ENCODE results near the gene PTPRG.

The PTPRG gene

GRCh38 chr3:61831973-61832372, 270.6 kb downstream of the PTPRG start:
- DNase-seq = no peak

GRCh38 chr3:61832375-61833229, 271.2 kb downstream of the PTPRG start:
- no peak for DNase-seq

DNA sequence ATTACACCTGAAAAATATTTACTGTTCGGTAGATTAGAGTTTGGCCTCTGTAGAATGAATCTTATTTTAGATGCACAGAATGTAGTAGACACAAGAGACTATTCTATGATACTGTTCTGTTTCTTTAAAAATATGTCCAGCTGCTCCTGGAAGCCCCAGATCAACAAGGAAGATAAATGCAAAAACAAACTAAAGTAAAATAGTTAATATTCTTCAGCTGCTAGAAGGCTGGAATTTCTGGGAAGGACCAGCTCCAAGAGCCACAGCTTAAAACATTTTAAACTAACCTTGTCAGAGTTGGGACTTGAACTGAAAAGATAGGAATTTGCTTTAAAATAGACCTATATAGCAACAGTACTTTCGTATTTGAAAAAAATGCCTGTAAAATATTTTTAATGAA, 277.9 kb downstream of the PTPRG start:
- DNase-seq = no peak

DNA sequence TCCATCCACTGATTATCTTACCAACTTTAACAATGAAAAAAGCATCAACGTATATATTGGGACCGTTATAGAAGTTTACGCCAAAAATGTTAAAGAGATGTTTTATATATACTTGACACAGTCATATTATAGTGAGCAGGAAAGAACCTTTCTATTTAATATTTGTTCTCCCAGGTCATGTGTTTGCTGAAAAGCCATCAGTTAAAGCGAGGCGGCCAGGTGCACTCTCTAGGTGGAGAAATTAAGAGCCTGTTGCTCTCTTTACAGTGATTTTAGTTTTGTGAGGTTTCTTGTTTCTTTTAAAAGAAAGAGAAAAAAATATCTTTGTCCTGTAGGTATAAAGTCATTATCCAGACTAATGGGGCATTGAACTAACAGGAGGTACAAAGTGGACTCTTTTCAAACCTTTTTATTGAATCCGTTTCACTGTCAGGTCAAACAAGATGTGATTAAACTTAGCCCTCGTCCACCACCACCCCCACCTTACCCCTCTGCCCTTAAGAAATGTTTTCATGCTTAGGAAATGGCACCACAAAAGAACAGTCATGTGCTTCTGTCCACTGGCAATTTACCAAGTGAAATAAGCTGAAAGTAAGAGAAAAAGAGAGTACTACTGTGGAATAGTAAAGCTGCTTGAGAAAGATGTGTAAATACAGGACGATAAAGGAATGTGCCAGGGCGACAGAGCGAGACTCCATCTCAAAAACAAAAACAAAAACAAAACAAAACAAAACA, 279.9 kb downstream of the PTPRG start:
- DNase-seq = no peak

DNA sequence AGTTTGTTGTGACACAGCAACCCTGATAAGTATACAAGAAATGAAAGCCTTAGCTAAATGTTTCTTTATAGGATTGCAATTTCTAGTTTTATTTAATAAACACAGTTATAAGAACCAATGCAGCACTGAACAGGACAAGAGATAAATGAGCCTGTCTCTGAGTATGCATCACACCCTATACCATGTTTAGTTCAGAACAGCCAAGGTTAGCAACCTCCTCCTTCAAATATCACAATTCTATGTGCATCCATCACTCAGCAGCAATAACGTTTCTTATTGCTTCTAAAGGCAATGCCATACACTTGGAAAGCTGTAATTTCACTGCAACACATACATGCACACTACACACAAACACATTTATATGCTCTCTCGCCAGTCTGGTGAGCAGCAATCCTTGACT, 280.6 kb downstream of the PTPRG start:
- DNase-seq = no peak

DNA sequence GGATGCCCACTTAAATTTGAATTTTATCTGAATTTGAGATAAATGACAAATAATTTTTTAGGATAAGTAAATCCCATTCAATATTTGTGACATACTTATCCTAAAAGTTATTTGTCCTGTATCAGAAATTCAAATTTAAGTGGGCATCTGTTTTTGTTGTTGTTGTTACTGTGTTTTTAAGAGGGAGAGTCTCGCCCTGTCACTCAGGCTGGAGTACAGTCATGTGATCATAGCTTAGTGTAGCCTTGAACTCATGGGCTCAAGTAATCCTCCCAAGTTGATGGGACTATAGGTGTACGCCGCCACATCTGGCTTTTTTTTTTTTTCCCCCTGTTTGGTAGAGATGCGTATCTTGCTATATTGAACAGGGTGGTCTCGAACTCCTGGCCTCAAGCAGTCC, 283.0 kb downstream of the PTPRG start:
- no peak for DNase-seq

- DNase-seq = no peak
Observed at GRCh38 chr3:61846488-61846887, 285.1 kb downstream of the PTPRG start.

GRCh38 chr3:61847784-61848462, 286.6 kb downstream of the PTPRG start:
- DNase-seq = no peak

DNA sequence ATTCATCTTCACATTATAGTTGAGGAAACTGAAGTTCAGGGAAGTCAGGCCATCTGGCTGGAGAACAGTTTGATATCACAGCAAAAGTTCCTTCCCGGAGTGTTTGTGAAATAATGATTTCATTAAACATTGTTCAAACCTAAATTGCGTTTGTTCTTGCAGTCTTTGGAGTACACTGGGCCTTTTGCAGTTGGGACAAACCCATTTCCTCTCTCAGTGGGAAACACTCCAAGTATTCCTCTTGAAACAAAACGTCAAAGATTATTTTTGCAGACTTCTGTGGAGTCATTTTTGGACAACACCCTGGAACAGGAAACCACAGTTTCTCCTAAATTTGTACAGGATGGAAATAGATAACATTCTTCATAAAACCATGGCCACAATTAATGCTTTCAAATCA, 287.5 kb downstream of the PTPRG start:
- no peak for DNase-seq

GRCh38 chr3:61853912-61854311, 292.5 kb downstream of the PTPRG start:
- no peak for DNase-seq

DNA sequence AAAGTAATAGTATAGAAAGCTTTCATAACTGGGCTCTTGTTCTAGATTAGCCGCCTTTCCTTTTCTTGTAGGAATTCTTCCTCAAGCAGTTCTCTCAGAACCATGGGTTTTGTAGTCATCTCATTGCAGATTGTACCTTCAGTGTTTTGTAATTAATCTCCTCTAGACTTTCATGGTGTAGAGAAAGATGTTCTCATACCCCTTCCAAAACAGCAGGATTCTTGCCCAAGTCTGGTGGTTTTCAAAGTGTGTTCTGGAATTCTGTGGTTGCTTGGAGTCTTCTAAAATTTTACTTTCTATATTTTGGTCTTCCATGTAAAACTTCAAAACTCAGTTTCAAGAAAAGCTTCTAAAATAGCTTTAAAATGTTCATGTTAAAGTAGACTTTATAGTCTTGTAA, 293.8 kb downstream of the PTPRG start:
- DNase-seq = no peak

DNA sequence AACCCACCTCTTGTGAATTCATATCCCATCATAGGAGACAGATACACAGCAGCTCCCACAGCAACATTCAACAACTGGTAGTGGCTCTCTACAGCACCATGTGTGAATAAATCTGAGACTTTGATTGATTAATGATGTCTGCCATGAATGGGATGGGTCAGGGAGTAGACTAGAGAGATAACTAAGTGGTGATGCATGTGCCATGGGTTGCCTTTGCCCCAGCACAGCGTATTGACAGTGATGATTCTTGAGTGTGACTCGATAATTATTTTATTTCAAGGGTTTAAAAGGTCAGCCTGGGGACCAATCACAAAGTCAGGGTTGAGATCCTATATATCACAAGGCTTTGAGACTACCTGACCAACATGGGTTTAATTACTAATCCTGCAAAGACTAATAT, 295.9 kb downstream of the PTPRG start:
- no peak for DNase-seq

- DNase-seq = peak; percentile 32
Observed at GRCh38 chr3:61858054-61858453, 296.7 kb downstream of the PTPRG start.

DNA sequence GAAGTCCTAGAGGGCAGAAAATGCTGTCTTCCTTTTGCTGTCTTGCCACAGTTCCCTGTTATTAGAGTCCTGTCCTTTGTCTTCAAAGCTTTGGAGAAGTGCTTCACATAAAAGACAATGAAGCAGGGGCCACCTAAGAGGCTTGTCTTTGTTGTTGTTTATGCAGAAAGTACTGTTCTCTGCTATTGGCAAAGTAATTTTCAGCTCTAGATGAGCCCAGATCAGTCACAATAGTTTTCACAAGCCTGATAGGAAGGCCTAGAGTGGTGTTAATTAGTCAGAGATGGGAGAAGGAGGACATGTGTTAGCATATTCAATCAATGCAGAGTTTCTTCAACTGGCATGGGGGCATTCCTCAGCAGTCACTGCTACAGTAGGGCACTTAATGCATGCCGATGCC, 300.0 kb downstream of the PTPRG start:
- DNase-seq = no peak

DNA sequence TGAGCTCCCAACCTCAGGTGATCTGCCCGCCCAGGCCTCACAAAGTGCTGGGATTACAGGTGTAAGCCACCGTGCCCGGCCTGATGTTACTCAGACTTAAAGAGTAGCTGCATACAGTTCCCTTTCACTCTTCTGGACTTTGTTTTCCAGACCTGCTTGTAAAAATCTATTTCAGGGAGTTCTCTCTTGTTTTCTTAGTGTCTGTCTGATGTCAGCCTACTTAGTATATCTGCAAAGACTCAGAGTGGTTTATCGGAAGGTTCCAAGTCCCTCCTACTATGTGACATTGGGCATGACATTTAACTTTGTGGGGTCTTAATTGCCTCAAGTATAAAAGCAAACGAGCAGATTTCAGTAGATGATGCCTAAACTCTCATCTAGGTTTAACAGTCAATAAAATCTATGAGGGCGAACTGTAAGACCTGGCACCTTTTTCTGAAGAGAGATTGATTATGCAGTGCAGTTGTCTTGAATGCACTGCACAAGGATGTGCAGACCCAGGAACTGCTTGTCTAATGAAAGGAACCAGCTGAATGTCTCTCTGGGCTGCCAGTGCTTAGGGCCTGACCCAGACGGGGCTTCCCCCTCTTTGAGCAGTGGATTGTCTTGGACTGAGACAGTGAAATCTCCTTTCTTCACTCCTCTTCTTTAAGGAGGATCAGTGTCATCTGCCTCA, 301.4 kb downstream of the PTPRG start:
- no peak for DNase-seq

DNA sequence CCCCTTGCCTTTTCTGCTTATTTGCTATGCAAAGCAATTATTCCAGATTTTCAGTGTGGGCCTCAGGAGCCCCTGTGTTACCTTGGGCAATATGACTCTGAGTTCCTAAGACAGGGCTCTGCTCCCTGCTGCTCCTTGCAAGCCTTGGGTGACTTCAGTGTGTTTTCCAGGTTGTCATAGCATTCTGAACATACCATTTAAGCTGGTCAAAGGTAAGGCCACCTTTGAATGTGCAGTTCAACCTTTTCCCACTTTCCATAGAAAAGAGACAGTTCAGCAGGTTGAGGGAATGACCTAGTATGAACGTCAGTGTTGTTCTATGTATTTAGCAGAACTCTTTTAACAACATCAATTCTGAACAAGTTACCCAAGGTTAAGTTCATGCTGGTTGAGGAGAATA, 302.2 kb downstream of the PTPRG start:
- no peak for DNase-seq

DNA sequence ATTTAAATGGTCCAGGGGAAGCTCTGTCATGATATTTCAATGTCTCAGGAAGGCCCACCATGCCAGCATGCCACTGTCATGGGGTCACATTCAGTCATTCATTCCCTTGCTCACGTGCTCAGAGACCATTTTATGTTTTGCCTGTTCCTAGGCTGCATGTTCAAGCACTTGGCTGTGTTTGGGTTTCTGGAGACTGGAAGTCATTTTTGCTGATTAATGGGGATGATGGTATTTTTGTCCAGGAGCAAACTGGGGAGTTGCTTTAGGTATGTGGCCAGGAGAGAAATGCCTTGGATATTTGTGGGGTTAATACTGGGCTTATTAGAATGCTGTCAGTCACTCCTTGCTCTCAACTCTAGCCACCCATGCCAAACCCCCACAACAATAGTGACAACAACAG, 303.5 kb downstream of the PTPRG start:
- no peak for DNase-seq

DNA sequence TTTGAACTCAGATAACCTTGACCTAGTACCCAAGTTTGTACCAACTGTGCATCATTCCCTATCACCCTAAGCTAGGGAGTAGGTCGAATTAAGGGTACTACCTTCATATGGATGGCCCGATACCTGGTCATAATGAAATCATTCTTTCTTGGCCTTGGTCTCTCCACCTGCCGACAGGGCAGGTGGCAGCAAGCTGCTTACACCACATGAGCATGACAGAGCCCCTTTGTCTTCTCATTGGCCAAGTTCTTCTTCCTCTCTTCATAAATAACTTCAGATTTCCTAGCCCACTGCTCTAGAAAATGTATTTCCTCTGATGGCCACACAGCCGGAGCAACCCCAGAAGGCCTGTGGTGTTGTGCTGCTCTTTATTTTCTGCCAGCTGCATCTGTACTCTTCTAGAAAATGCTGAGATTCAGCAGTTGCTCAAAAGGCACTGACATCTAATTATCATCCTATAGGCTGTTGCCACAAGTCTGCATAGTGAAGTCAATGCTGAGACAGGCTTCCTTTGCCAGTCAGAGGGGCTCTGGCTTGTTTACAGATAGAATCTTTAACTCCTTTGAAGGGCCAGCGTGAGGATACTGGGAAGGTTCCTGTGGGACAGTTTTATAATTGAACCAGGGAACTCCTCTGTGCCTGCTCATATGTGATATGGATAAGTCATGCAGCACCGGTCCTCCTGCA, 304.2 kb downstream of the PTPRG start:
- DNase-seq = no peak

GRCh38 chr3:61866153-61866542, 304.8 kb downstream of the PTPRG start:
- DNase-seq = no peak

DNA sequence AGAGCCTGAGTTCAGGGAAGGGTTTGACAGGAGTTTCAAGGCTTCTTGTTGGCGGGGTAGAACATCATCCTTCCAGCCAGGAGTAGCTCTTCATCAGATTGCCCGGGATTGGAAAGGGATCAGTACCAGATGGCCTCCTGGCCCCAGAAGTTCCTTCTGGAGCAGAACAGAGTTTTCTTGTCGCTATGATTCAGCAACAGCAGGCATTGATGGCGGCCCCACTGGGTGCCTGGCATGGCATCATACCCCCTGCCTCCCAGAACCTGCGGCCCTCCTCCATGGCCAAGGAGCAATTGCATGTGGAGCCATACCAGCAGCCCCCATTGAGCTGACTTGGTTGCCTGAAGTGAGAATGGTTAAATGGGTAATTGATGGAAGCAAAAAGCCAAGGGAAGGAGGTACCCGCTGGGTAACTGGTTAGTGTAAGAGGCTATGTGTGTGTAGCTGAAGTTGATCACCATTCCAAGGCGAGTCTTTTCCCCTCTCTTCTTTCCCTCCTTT, 305.6 kb downstream of the PTPRG start:
- DNase-seq = no peak

- DNase-seq = no peak
Observed at GRCh38 chr3:61868499-61868898, 307.1 kb downstream of the PTPRG start.

DNA sequence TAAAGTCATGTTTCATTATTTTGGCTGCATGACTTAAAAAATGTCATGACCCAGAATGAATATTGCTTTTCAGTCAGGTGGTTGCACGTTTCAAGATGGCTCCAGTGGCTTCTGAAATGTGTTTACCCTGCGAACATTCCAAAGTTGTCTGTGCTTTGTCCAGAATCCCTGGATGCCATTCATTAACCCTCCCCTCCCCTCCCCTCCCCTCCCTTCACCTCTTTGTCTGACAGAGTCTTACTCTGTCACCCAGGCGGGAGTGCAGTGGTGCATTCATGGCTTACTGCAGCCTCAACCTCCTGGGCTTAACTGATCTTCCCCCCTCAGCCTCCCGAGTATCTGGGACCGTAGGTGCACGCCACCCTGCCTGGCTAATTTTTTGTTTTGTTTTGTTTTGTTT, 308.0 kb downstream of the PTPRG start:
- DNase-seq = no peak

GRCh38 chr3:61871644-61872043, 310.3 kb downstream of the PTPRG start:
- no peak for DNase-seq

Measured in NCI-H524 treated with DMSO at 0.1 percent for 48 hours (cell line).